ENCODE results near the gene CHTF8.
A peak's percentile ranks its signal among the peaks of the same experiment; 100 is the strongest.

CHTF8 gene

GRCh38 chr16:69131839-69132423 is 457 bp downstream of the CHTF8 start (continued):
- TF ChIP-seq ZNF280D (tag by site-specific recombination; IDR thresholded peaks at IDR 0.05) (no peak), ZNF658 (tag by site-specific recombination; IDR thresholded peaks at IDR 0.05) (no peak), ZBTB20 (tag by site-specific recombination; IDR thresholded peaks at IDR 0.05) (peak; percentile 85), ZNF585B (tag by site-specific recombination; IDR thresholded peaks at IDR 0.05) (no peak), PBX3 (CRISPR knock-in tag; IDR thresholded peaks at IDR 0.05) (no peak), ZNF24 (tag by site-specific recombination; IDR thresholded peaks at IDR 0.05) (no peak), BCL11A (tag by site-specific recombination; IDR thresholded peaks at IDR 0.05; ENCODE audit: low read depth) (no peak), ZNF473 (tag by site-specific recombination; IDR thresholded peaks at IDR 0.05) (no peak), MZF1 (tag by site-specific recombination; IDR thresholded peaks at IDR 0.05; ENCODE audit: borderline replicate concordance) (peak; percentile 23; the same call in 1 of the 2 replicates), WT1 (tag by site-specific recombination; IDR thresholded peaks at IDR 0.05) (peak; percentile 34; the same call in 1 of the 2 replicates), SCRT2 (tag by site-specific recombination; IDR thresholded peaks at IDR 0.05) (no peak), ZNF221 (tag by site-specific recombination; IDR thresholded peaks at IDR 0.05; ENCODE audit: borderline replicate concordance) (no peak), ZBTB10 (tag by site-specific recombination; IDR thresholded peaks at IDR 0.05) (peak; percentile 72), ZSCAN30 (tag by site-specific recombination; IDR thresholded peaks at IDR 0.05) (no peak), KLF9 (tag by site-specific recombination; IDR thresholded peaks at IDR 0.05; ENCODE audit: low read depth) (peak; percentile 80), KLF1 (tag by site-specific recombination; IDR thresholded peaks at IDR 0.05) (peak; percentile 92), ZNF214 (tag by site-specific recombination; IDR thresholded peaks at IDR 0.05; ENCODE audit: borderline replicate concordance) (no peak), ZNF19 (tag by site-specific recombination; IDR thresholded peaks at IDR 0.05; ENCODE audit: low read depth) (no peak), ZNF133 (tag by site-specific recombination; IDR thresholded peaks at IDR 0.05) (peak; percentile 19; the same call in 1 of the 2 replicates), ZNF302 (tag by site-specific recombination; IDR thresholded peaks at IDR 0.05; ENCODE audit: low read depth) (no peak), ZNF571 (tag by site-specific recombination; IDR thresholded peaks at IDR 0.05) (no peak), ZNF175 (tag by site-specific recombination; IDR thresholded peaks at IDR 0.05) (no peak), PRDM4 (tag by site-specific recombination; IDR thresholded peaks at IDR 0.05) (peak; percentile 43), ZNF510 (tag by site-specific recombination; IDR thresholded peaks at IDR 0.05; ENCODE audit: insufficient replicate concordance) (no peak), ZIC2 (tag by site-specific recombination; IDR thresholded peaks at IDR 0.05) (no peak)
- TF ChIP-seq, protein P1, sequence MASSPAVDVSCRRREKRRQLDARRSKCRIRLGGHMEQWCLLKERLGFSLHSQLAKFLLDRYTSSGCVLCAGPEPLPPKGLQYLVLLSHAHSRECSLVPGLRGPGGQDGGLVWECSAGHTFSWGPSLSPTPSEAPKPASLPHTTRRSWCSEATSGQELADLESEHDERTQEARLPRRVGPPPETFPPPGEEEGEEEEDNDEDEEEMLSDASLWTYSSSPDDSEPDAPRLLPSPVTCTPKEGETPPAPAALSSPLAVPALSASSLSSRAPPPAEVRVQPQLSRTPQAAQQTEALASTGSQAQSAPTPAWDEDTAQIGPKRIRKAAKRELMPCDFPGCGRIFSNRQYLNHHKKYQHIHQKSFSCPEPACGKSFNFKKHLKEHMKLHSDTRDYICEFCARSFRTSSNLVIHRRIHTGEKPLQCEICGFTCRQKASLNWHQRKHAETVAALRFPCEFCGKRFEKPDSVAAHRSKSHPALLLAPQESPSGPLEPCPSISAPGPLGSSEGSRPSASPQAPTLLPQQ (tag by site-specific recombination; IDR thresholded peaks at IDR 0.05), result no peak
- TF ChIP-seq, protein P2, sequence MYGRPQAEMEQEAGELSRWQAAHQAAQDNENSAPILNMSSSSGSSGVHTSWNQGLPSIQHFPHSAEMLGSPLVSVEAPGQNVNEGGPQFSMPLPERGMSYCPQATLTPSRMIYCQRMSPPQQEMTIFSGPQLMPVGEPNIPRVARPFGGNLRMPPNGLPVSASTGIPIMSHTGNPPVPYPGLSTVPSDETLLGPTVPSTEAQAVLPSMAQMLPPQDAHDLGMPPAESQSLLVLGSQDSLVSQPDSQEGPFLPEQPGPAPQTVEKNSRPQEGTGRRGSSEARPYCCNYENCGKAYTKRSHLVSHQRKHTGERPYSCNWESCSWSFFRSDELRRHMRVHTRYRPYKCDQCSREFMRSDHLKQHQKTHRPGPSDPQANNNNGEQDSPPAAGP (tag by site-specific recombination; IDR thresholded peaks at IDR 0.05), result 0 out of 2 replicates have a peak, but pooled peaks have one; percentile 64

Data from HEK293 (cell line).